Natural killer cell (primary cell): ENCODE results near the gene STRIP1. TPM values are rescaled to one million over a fixed set of nuclear protein-coding genes. Genes with fewer than 3 reads are reported as not detected.
A peak's percentile ranks its signal among the peaks of the same experiment; 100 is the strongest.

Experiments
- ATAC-seq, 3 donors: fragments of 150-1000 bp in 2 of 3; fragments of 200-7000 bp in 1 of 3; cut with Tn5 transposase; 1 replicate in 1 of 3; 2 replicates in 2 of 3; pipeline ENCODE4 v1.10.0; 2021; ENCODE audit warnings: mild to moderate bottlenecking in 2 of 3, moderate library complexity in 2 of 3
- DNase-seq, 2 donors: peaks; one replicate each; pipeline versions ENCODE4 v3.0.0 to v3.0.0-alpha.2; 2013 to 2021; ENCODE audit warnings: mixed read lengths in 1 of 2
- H3K27ac ChIP-seq: one replicate; pipeline ENCODE4 v1.5.1; 2013; ENCODE audit warnings: mild to moderate bottlenecking, low read length
- H3K27me3 ChIP-seq: one replicate; pipeline ENCODE4 v1.6.1; 2013; ENCODE audit warnings: low read length; ENCODE audit not compliant: control insufficient read depth, insufficient read depth
- H3K36me3 ChIP-seq: one replicate; pipeline ENCODE4 v1.6.1; 2013; ENCODE audit warnings: low read length; ENCODE audit not compliant: control insufficient read depth, insufficient read depth
- H3K4me1 ChIP-seq: one replicate; pipeline ENCODE4 v1.6.1; 2013; ENCODE audit warnings: low read length; ENCODE audit not compliant: control insufficient read depth, insufficient read depth
- H3K4me3 ChIP-seq: one replicate; pipeline ENCODE4 v1.5.1; 2013; ENCODE audit warnings: low read length
- H3K9me3 ChIP-seq: one replicate; pipeline ENCODE4 v1.6.1; 2013; ENCODE audit warnings: low read length; ENCODE audit not compliant: control insufficient read depth, insufficient read depth
- H3K27ac Mint-ChIP-seq, 2 donors: one replicate each; pipeline ENCODE4 v1.8.0; 2022; ENCODE audit warnings: mild to moderate bottlenecking in 2 of 2, mixed read lengths in 2 of 2, moderate library complexity in 1 of 2
- H3K27me3 Mint-ChIP-seq, 2 donors: one replicate each; pipeline ENCODE4 v1.8.0; 2022; ENCODE audit warnings: low read depth in 2 of 2, mixed read lengths in 2 of 2
- H3K36me3 Mint-ChIP-seq: one replicate; pipeline ENCODE4 v1.8.0; 2022; ENCODE audit warnings: mixed read lengths
- H3K4me1 Mint-ChIP-seq, 2 donors: one replicate each; pipeline ENCODE4 v1.8.0; 2022; ENCODE audit warnings: mixed read lengths in 2 of 2
- H3K4me3 Mint-ChIP-seq: one replicate; pipeline ENCODE4 v1.8.0; 2022; ENCODE audit warnings: mild to moderate bottlenecking, moderate library complexity, mixed read lengths
- H3K9me3 Mint-ChIP-seq, 2 donors: one replicate each; pipeline ENCODE4 v1.8.0; 2022; ENCODE audit warnings: mixed read lengths in 2 of 2
- WGBS: methylation state at CpG from one replicate; pipeline ENCODE4 v1.1.7; 2013; ENCODE audit warnings: missing lambda C conversion rate; ENCODE audit not compliant: insufficient coverage; 5-methylcytosine and 5-hydroxymethylcytosine counted together
- intact Hi-C: fragments of 100-400 bp; cut with micrococcal nuclease; formaldehyde crosslinking; loops from one replicate; pipeline ENCODE4 v1.14.2; 2022
- total RNA-seq, 4 donors: library from RNA; stranded (reverse); fragments of 120-200 nt in 1 of 4; gene quantifications; one replicate each; pipeline versions ENCODE4 v1.2.3 to v1.2.4, GENCODE V29; 2013 to 2022
- TF ChIP-seq, protein P1 (sequence below): fragments of 200-600 bp; IDR thresholded peaks from one replicate; pipeline ENCODE4 v1.8.0; 2022; ENCODE audit warnings: antibody characterized with exemption

Gene STRIP1
- total RNA-seq, 3 donors from 2014 or later (not counting 1 experiment from before 2014, with no cell fraction given), result 92.4 to 139 (median 130) TPM

DNA sequence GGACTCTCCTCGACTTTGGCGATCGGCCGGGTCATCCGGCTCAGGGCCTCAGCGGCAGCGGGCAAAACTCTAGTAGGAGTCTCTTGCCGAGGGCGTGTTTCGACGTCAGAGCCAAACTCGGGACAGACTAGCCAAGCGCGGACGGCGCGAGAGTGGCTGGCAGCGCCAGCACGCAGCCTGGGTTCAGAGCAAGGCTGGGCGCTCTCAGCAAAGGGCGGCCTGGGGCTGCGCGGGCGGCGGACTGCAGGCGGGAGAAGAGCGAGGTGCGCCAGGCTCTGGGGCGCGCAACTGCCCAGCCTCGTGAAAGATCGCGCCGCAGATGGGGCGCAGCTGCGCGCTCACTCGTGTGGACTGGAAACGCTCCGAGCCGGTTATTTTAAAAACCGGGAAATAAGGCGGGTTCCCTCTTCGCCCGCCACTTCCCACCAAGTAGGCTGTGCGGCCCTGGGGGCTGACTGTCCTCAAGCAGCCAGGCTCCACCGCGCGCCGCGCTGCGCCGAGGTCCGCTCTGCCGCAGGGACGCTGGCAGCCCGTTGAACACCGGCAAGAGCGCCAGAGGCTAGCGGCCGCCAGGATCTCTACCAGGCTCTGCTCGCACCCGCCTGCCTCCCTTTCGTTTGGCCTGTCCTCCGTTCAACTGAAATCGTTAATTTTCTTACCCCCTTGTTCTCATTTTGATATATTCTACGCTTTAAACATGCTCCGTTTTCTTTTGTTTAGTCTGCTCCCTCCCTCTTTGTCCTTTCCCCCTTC, 33.6 kb downstream of the STRIP1 start:
- Histone ChIP-seq H3K9me3 (no peaks in the 10 kb centered on the region), H3K4me3 (no peak overlapping the region), H3K4me1 (peaks cover 21% of the 10 kb centered on the region), H3K36me3 (no peaks in the 10 kb centered on the region), H3K27me3 (peaks cover 39% of the 10 kb centered on the region), H3K27ac (no peak overlapping the region)
- ATAC-seq, result peak in 1 of 3 donors; percentile 26
- no peak overlapping the region for H3K27ac Mint-ChIP-seq
- TF ChIP-seq, protein P1, sequence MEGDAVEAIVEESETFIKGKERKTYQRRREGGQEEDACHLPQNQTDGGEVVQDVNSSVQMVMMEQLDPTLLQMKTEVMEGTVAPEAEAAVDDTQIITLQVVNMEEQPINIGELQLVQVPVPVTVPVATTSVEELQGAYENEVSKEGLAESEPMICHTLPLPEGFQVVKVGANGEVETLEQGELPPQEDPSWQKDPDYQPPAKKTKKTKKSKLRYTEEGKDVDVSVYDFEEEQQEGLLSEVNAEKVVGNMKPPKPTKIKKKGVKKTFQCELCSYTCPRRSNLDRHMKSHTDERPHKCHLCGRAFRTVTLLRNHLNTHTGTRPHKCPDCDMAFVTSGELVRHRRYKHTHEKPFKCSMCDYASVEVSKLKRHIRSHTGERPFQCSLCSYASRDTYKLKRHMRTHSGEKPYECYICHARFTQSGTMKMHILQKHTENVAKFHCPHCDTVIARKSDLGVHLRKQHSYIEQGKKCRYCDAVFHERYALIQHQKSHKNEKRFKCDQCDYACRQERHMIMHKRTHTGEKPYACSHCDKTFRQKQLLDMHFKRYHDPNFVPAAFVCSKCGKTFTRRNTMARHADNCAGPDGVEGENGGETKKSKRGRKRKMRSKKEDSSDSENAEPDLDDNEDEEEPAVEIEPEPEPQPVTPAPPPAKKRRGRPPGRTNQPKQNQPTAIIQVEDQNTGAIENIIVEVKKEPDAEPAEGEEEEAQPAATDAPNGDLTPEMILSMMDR, result no peak
- H3K36me3 Mint-ChIP-seq, result no peaks in the 10 kb centered on the region
- 9% methylated on average over 68 of the region's 68 CpGs for WGBS
- intact Hi-C loops, result no loop called here
- peaks cover 7 to 17% of the 10 kb centered on the region in 2 donors for H3K4me1 Mint-ChIP-seq
- DNase-seq, result peak in 1 of 2 donors; percentile 27
- peaks cover 34 to 51% of the 10 kb centered on the region in 2 donors for H3K27me3 Mint-ChIP-seq
- H3K9me3 Mint-ChIP-seq, result no peaks in the 10 kb centered on the region
- H3K4me3 Mint-ChIP-seq, result peak overlapping the region; percentile 71

DNA sequence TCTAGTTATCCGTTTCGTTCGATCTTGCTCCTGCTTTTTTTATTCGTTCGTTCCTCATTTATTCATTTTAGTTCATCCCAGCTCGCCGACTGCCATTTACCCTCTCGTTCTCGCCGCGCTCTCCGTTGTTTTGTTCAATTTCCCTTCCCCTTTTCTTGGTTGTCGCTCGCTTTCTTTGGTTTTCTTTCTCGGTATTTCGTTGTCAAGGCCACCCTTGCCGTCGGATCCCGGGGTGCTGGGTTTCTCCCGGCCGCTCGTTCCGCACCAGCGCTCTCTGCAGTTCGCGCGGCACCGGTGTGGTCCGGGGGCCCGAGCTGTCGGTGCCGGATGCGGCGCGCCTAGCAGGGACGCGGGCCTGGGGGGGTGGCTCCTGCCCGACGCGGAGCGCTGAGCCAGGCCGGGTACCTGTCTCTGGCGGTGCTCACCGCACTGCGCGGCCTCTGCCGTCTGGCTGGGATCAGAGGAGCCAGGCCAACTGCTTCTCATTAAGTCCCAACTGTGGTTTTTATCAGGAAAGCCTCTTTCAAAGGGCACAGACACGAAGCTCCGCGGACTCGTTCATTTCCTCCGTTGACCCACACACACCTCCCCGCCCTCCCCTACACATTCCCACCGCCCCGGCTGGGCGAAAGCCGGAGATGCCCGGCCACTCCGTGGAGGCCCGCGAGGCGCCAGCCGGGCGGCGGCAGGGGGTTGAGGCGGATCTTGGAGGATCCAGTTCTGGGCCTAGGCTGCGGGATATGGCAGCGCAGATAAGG, 34.4 kb downstream of the STRIP1 start:
- H3K36me3 ChIP-seq, result no peaks in the 10 kb centered on the region
- peaks cover 39% of the 10 kb centered on the region for H3K27me3 ChIP-seq
- H3K27ac Mint-ChIP-seq, result no peak overlapping the region
- TF ChIP-seq, protein P1, result no peak
- H3K27me3 Mint-ChIP-seq, result peaks cover 38 to 58% of the 10 kb centered on the region in 2 donors
- H3K9me3 Mint-ChIP-seq, result no peaks in the 10 kb centered on the region
- H3K27ac ChIP-seq, result no peak overlapping the region
- no peaks in the 10 kb centered on the region for H3K9me3 ChIP-seq
- peak in 1 of 2 donors; percentile 54 for DNase-seq
- intact Hi-C loops, result no loop called here
- H3K36me3 Mint-ChIP-seq, result no peaks in the 10 kb centered on the region
- H3K4me1 ChIP-seq, result peaks cover 21% of the 10 kb centered on the region
- peak overlapping the region; percentile 71 for H3K4me3 Mint-ChIP-seq
- no peak overlapping the region for H3K4me3 ChIP-seq
- 6% methylated on average over 68 of the region's 68 CpGs for WGBS
- peak; percentile 21 to 63 (median 56) for ATAC-seq
- H3K4me1 Mint-ChIP-seq, result peaks cover 7 to 17% of the 10 kb centered on the region in 2 donors

DNA sequence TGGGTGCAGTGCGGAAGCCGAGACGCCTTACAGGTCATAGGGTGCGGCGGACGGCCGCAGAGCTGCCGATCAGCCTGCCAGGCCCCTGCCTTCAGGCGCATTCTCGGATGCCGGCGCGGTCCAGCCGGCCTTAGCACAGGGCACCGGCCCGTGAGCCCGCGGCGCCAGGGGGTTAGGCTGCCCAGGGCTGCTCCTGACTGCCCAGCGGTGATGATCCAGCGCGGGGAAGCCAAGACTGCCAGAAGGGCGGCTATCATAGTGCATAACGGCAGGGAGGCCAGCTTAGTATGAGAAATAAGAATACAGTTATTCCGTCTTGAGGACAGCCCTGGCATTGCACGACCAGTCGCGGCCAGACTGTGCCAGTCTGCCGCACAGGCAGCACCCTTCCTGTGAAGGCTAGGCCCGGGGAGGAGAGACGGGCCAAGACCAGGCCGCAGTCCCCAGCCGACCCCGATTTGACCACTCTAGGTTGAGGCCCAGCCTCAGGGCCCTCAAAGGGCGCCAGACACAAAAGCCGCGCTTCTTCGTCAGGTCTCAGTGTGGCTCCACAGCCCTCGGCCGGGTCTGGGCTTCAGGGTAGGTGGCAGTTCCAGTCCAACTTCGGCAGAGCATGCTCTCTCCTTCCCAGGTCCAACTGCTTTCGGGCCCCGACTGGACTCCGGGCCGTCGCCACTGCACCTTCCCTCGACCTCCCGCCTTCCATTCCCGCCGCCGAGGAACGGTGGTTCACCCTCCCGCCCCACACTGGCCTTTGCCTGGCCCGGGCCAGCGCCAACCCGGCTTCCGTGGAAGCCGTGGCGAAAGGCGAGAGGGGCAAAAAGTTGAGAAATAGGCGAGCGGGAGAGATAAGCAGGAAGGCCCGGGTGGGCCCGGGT, 35.2 kb downstream of the STRIP1 start:
- H3K4me3 Mint-ChIP-seq, result no peak overlapping the region
- 9% methylated on average over 64 of the region's 64 CpGs for WGBS
- TF ChIP-seq, protein P1, result no peak
- DNase-seq (peak in 1 of 2 donors; percentile 19), ATAC-seq (peak in 2 of 3 donors; percentile 15 to 29)
- Histone ChIP-seq H3K36me3 (no peaks in the 10 kb centered on the region), H3K4me1 (peaks cover 21% of the 10 kb centered on the region), H3K27ac (no peak overlapping the region), H3K9me3 (no peaks in the 10 kb centered on the region), H3K27me3 (peaks cover 39% of the 10 kb centered on the region), H3K4me3 (no peak overlapping the region)
- H3K36me3 Mint-ChIP-seq, result no peaks in the 10 kb centered on the region
- peaks cover 38 to 66% of the 10 kb centered on the region in 2 donors for H3K27me3 Mint-ChIP-seq
- peaks cover 7 to 17% of the 10 kb centered on the region in 2 donors for H3K4me1 Mint-ChIP-seq
- no peak overlapping the region for H3K27ac Mint-ChIP-seq
- H3K9me3 Mint-ChIP-seq, result no peaks in the 10 kb centered on the region
- intact Hi-C loops, result no loop called here
